ENCODE measurements around the gene DPEP3. TPM values are rescaled to one million over a fixed set of nuclear protein-coding genes. Genes with fewer than 3 reads are reported as not detected.

Gene DPEP3
- total RNA-seq, 1 experiment from 2014 or later: 1.6 TPM

DNA sequence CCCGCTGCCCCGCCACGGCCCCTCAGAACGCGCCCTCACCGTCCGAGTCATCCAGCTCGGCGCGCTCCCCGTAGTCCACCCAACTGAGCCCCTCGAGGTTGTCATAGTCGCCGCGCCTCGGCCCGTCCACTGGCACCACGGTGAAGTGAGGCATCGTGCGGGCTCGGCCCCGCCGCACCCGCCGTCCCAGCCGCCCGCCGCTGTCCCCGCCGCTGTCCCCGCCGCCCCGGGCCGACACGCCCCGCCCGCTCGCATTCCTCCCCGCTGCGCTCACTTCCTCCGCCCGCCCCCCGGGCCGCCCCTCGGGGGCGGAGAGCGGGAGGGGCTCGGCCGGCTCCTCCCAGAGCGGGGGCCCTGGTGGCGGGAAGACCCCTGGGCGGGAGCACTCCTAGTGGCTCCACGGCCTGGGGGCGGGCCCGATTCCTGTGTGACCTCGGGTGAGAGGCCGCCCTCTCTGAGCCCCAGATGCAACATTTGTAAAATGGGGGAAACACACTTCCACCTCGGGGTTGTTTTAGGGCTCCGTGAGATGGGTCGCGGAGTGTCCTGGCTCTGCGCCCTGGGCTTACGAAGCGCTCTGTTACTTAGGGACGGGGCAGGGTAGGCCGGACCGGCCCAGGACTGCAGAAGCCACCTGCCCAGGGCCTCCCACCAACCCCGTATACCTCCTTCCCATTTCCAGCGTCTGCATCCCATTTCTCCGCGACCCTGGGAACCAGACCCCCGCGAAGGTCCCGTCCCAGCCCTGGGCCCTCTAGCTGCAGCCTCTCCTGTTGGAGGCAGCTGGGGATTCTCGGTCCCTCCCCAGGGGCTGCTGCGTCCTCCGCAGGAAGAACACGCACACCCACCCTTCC is 11.7 kb downstream of the DPEP3 start, which contains the start of gene SLC12A4 (continued):
- TF ChIP-seq, protein P1, sequence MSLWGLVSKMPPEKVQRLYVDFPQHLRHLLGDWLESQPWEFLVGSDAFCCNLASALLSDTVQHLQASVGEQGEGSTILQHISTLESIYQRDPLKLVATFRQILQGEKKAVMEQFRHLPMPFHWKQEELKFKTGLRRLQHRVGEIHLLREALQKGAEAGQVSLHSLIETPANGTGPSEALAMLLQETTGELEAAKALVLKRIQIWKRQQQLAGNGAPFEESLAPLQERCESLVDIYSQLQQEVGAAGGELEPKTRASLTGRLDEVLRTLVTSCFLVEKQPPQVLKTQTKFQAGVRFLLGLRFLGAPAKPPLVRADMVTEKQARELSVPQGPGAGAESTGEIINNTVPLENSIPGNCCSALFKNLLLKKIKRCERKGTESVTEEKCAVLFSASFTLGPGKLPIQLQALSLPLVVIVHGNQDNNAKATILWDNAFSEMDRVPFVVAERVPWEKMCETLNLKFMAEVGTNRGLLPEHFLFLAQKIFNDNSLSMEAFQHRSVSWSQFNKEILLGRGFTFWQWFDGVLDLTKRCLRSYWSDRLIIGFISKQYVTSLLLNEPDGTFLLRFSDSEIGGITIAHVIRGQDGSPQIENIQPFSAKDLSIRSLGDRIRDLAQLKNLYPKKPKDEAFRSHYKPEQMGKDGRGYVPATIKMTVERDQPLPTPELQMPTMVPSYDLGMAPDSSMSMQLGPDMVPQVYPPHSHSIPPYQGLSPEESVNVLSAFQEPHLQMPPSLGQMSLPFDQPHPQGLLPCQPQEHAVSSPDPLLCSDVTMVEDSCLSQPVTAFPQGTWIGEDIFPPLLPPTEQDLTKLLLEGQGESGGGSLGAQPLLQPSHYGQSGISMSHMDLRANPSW (CRISPR knock-in tag; conservative IDR thresholded peaks at IDR 0.05; ENCODE audit: low read depth): no peak
- TF ChIP-seq, protein P2, sequence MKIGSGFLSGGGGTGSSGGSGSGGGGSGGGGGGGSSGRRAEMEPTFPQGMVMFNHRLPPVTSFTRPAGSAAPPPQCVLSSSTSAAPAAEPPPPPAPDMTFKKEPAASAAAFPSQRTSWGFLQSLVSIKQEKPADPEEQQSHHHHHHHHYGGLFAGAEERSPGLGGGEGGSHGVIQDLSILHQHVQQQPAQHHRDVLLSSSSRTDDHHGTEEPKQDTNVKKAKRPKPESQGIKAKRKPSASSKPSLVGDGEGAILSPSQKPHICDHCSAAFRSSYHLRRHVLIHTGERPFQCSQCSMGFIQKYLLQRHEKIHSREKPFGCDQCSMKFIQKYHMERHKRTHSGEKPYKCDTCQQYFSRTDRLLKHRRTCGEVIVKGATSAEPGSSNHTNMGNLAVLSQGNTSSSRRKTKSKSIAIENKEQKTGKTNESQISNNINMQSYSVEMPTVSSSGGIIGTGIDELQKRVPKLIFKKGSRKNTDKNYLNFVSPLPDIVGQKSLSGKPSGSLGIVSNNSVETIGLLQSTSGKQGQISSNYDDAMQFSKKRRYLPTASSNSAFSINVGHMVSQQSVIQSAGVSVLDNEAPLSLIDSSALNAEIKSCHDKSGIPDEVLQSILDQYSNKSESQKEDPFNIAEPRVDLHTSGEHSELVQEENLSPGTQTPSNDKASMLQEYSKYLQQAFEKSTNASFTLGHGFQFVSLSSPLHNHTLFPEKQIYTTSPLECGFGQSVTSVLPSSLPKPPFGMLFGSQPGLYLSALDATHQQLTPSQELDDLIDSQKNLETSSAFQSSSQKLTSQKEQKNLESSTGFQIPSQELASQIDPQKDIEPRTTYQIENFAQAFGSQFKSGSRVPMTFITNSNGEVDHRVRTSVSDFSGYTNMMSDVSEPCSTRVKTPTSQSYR (CRISPR knock-in tag; IDR thresholded peaks at IDR 0.05): no peak
- TF ChIP-seq, protein P3, sequence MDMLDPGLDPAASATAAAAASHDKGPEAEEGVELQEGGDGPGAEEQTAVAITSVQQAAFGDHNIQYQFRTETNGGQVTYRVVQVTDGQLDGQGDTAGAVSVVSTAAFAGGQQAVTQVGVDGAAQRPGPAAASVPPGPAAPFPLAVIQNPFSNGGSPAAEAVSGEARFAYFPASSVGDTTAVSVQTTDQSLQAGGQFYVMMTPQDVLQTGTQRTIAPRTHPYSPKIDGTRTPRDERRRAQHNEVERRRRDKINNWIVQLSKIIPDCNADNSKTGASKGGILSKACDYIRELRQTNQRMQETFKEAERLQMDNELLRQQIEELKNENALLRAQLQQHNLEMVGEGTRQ (CRISPR knock-in tag; IDR thresholded peaks at IDR 0.05): no peak
- TF ChIP-seq CBFB (CRISPR knock-in tag; IDR thresholded peaks at IDR 0.05; ENCODE audit: low read depth): no peak

DNA sequence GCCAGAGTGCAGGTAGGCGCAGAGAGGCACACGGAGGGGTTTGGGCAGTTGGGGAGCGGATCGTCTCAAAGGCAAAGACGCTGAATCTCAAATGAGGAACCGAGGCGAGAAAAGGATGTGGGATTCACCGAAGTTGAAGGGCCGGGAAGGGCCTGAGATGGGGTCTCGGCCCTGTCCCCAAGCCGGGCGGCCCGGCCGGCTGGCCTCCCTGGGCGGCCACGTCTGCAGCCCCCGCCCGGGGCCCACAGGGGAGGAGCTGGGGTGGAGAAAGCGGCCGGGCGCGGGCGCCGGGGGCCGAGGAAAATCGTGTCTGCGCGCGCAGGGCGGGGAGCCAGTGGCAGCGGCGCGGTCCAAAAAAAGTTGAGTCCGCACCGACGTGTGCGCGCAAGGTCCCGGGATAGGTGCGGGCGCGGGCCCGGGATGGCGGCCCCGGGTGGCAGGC is 12.3 kb downstream of the DPEP3 start:
- Mint-ChIP-seq H3K4me1 (peaks cover 44% of the 10 kb centered on the region), H3K9me3 (no peaks in the 10 kb centered on the region), H3K27me3 (ENCODE audit: low read depth) (peaks cover 5% of the 10 kb centered on the region; the same call in 1 of the 2 replicates), H3K27ac (peak overlapping the region; percentile 92; the same call in 1 of the 2 replicates), H3K4me3 (peak overlapping the region; percentile 97), H3K36me3 (peaks cover 6% of the 10 kb centered on the region; the same call in 1 of the 2 replicates)
- ChIA-PET POLR2A (interaction anchor here (1.1 kb wide), 1 partner anchor 84 kb away, joined by 3 read pairs; the partner anchor contains the start of gene NRN1L), CTCF (interaction anchor here (1.0 to 3.2 kb wide), 3 partner anchors 13 to 73 kb away, joined by 3 to 25 read pairs (median 3); partner anchors contain the start of gene DPEP3)
- no peak for ATAC-seq
- peak; percentile 38 for DNase-seq (ENCODE audit: low spot score)
- TF ChIP-seq ZNF121 (CRISPR knock-in tag; IDR thresholded peaks at IDR 0.05): no peak
- TF ChIP-seq, protein P3 (CRISPR knock-in tag; IDR thresholded peaks at IDR 0.05): no peak
- TF ChIP-seq, protein P4, sequence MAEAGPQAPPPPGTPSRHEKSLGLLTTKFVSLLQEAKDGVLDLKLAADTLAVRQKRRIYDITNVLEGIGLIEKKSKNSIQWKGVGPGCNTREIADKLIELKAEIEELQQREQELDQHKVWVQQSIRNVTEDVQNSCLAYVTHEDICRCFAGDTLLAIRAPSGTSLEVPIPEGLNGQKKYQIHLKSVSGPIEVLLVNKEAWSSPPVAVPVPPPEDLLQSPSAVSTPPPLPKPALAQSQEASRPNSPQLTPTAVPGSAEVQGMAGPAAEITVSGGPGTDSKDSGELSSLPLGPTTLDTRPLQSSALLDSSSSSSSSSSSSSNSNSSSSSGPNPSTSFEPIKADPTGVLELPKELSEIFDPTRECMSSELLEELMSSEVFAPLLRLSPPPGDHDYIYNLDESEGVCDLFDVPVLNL (CRISPR knock-in tag; IDR thresholded peaks at IDR 0.05; ENCODE audit: borderline replicate concordance, low read depth): no peak
- TF ChIP-seq ZNF416 (CRISPR knock-in tag; IDR thresholded peaks at IDR 0.05): no peak
- no peak for TF ChIP-seq SP1 (CRISPR knock-in tag; conservative IDR thresholded peaks at IDR 0.05)
- TF ChIP-seq TCF7 (CRISPR knock-in tag; IDR thresholded peaks at IDR 0.05; ENCODE audit: low read depth): 0 out of 2 replicates have a peak, but pooled peaks have one; percentile 56
- TF ChIP-seq, protein P5, sequence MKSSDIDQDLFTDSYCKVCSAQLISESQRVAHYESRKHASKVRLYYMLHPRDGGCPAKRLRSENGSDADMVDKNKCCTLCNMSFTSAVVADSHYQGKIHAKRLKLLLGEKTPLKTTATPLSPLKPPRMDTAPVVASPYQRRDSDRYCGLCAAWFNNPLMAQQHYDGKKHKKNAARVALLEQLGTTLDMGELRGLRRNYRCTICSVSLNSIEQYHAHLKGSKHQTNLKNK (CRISPR knock-in tag; IDR thresholded peaks at IDR 0.05): no peak
- TF ChIP-seq, protein P6, sequence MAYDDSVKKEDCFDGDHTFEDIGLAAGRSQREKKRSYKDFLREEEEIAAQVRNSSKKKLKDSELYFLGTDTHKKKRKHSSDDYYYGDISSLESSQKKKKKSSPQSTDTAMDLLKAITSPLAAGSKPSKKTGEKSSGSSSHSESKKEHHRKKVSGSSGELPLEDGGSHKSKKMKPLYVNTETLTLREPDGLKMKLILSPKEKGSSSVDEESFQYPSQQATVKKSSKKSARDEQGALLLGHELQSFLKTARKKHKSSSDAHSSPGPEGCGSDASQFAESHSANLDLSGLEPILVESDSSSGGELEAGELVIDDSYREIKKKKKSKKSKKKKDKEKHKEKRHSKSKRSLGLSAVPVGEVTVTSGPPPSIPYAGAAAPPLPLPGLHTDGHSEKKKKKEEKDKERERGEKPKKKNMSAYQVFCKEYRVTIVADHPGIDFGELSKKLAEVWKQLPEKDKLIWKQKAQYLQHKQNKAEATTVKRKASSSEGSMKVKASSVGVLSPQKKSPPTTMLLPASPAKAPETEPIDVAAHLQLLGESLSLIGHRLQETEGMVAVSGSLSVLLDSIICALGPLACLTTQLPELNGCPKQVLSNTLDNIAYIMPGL (CRISPR knock-in tag; IDR thresholded peaks at IDR 0.05): no peak
- no peak for TF ChIP-seq SMAD4 (CRISPR knock-in tag; IDR thresholded peaks at IDR 0.05)
- peak; percentile 29; the same call in 1 of the 2 replicates for TF ChIP-seq NFE2L1 (CRISPR knock-in tag; IDR thresholded peaks at IDR 0.05)
- TF ChIP-seq CREM (CRISPR knock-in tag; IDR thresholded peaks at IDR 0.05): no peak
- TF ChIP-seq, protein P7, sequence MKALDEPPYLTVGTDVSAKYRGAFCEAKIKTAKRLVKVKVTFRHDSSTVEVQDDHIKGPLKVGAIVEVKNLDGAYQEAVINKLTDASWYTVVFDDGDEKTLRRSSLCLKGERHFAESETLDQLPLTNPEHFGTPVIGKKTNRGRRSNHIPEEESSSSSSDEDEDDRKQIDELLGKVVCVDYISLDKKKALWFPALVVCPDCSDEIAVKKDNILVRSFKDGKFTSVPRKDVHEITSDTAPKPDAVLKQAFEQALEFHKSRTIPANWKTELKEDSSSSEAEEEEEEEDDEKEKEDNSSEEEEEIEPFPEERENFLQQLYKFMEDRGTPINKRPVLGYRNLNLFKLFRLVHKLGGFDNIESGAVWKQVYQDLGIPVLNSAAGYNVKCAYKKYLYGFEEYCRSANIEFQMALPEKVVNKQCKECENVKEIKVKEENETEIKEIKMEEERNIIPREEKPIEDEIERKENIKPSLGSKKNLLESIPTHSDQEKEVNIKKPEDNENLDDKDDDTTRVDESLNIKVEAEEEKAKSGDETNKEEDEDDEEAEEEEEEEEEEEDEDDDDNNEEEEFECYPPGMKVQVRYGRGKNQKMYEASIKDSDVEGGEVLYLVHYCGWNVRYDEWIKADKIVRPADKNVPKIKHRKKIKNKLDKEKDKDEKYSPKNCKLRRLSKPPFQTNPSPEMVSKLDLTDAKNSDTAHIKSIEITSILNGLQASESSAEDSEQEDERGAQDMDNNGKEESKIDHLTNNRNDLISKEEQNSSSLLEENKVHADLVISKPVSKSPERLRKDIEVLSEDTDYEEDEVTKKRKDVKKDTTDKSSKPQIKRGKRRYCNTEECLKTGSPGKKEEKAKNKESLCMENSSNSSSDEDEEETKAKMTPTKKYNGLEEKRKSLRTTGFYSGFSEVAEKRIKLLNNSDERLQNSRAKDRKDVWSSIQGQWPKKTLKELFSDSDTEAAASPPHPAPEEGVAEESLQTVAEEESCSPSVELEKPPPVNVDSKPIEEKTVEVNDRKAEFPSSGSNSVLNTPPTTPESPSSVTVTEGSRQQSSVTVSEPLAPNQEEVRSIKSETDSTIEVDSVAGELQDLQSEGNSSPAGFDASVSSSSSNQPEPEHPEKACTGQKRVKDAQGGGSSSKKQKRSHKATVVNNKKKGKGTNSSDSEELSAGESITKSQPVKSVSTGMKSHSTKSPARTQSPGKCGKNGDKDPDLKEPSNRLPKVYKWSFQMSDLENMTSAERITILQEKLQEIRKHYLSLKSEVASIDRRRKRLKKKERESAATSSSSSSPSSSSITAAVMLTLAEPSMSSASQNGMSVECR (CRISPR knock-in tag; IDR thresholded peaks at IDR 0.05; ENCODE audit: borderline replicate concordance): no peak
- no peak for TF ChIP-seq CREB1 (CRISPR knock-in tag; IDR thresholded peaks at IDR 0.05)
- no peak for TF ChIP-seq ZNF671 (CRISPR knock-in tag; IDR thresholded peaks at IDR 0.05)

Measured in WTC11 (cell line).